SIG-M5 (cell line): ENCODE results near the gene SLC22A12.

Experiments used
- DNase-seq: peaks from one replicate; lab custom pipeline; 2025; lab: John Stamatoyannopoulos, UW

SLC22A12 gene

GRCh38 chr11:64648551-64648950, 57.5 kb downstream of the SLC22A12 start:
- DNase-seq: no peak

DNA sequence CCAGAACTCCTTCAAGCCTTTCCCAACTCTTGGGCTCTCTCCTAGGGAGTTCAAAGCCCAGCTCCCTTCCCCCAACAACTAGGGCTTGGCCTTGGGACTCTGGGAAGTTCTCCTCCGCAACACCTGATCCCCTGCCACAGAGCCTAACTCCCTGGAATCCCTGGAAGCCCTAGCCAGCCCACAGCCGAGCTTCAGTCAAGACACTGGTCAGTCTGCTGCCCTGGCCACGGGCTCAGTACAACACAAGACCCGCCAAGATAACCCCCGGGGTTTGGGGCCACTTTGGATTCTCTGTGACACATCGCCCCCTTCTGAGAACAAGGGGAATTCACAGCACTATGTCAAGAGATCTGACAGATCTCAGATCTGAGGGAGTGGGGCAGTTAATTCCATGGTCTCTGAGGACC, 58.3 kb downstream of the SLC22A12 start:
- no peak for DNase-seq

GRCh38 chr11:64650923-64651523, 60.0 kb downstream of the SLC22A12 start:
- no peak for DNase-seq
